HG03060 (cell line): ENCODE results near the gene AHCTF1.
"Not testable (repeated sequence)": the region's sequence is repeated elsewhere in the genome, so short reads cannot be mapped to it uniquely, and the experiment has no call there.

Experiments
- ATAC-seq: cut with Tn5 transposase; IDR thresholded peaks from one replicate; pipeline ENCODE4 v1.9.1; 2021; ENCODE audit warnings: low read depth, moderate number of reproducible peaks; ENCODE audit not compliant: unreplicated experiment

The AHCTF1 gene

DNA sequence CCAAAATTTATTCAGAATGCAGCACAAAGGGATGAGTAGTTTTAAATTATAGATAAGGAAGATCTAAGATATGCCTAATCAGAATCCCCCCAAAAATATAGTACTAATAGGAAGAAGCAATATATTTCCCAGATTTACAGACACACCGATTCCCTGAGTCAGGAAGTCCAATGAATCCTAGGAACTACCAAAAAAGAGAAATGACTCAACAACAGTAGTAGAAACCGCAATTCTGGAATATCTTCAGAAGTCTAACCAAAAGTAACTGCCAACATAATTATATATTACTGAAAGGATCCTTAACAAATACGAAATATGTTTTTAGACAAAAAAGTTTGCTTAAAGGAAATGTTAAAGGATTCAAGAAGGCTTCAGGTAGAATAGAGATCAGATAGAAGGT, 10.3 kb downstream of the AHCTF1 start:
- no peak for ATAC-seq

DNA sequence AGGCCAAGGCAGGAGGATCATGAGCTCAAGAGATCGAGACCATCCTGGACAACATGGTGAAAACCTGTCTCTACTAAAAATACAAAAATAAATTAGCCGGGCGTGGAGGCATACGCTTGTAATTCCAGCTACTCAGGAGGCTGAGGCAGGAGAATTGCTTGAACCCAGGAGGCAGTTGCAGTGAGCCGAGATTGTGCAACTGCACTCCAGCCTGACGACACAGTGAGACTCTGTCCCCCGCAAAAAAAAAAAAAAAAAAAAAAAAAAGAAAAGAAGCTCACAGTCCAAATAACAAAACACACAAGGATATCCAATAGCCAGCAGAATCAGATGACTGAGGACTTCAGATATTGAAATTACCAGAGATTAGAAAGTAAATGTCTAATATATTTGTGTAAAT, 11.8 kb downstream of the AHCTF1 start:
- ATAC-seq = no peak

DNA sequence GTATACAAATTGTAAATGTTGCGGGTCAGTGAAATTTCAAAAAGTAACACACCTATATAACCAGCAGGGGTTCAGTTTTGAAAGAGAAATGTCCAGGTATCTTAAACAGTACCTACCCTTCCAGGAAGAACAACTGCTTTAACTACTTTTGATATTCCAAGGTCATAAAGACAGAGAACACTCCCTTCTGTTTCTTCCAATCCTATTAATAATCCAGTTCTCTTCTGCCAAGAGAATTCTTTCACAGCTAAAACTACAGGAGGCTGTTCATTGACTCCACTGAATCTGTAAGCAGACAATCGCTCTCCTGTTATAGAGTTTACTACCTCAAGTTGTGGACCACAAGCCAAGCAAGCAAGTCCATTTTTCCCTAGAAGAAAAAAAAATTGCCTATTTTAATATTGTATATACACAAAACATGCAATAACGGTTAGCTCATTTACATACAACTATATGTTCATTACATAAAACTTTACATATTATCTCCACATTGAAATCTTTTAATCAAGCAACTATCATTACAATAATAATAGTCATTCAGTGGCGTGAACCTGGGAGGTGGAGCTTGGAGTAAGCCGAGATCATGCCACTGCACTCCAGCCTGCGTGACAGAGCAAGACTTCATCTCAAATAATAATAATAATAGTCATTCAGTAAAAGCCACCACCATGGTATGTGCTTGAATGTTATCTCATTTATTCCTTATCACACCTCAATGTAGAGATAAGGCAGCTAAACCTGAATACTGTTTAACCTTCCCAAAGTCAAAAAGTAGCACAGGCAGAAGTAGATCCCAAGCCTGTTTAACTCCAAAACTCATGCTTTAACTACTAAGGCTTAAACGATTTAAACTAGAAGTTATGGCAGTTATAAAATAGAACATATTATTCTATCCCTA, 15.5 kb downstream of the AHCTF1 start:
- ATAC-seq = not testable (repeated sequence)

DNA sequence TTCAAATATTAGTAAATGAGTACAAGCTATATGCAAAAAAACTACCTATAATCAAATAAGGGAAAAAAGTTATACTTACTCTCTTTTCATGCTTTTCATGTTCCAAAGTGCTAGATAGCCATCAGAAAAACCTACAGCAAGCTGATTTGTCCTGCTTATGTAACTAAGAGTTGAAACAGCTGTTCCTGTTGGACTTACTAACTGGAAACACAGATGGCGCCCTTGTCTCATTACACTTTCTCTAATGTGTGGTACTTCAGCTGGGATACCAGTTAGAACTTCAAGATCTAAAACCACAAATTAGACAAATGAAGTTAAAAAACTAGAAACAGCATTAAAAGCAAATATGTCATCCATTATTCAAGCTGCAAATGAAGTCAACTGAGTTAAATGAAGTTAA, 24.3 kb downstream of the AHCTF1 start:
- ATAC-seq = no peak

DNA sequence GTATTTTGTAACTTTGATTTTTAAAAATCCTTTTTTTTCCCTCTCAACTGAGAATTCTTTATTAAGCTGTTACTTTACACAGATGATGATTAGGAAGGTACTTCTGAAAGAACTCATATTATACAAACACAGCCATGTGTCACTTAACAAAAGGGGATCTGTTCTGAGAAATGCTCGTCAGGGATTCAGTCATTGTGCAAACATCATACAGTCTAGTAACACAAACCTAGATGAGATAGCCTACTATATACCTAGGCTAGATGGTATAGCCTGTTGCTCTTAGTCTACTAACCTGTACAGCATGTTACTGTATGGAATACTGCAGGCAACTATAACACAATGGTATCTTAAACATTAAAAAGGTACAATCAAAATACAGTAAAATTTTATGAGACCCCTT, 24.9 kb downstream of the AHCTF1 start:
- no peak for ATAC-seq

DNA sequence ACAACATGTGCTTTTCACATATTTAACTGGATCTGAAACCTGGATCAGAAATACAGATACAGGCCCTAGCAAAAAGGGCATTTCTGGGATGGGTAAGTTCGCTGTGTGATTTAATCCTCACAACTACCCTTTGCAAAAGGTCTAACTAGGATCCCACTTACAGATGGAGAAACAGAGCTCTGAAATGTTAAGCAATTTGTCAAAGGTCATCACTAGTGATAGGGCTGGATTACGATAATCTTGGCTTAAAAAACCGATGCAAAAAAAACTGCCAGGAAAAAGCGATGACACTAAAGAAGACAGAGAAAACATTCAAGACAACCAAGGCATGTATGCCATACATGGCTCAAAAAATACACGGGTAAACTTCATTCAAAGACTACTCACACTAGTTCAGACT, 29.9 kb downstream of the AHCTF1 start:
- no peak for ATAC-seq

- ATAC-seq = no peak
These were observed 34.4 kb downstream of the AHCTF1 start for GRCh38 chr1:246897302-246897701.

- ATAC-seq = no peak
These were observed 38.4 kb downstream of the AHCTF1 start for GRCh38 chr1:246893191-246893939.

DNA sequence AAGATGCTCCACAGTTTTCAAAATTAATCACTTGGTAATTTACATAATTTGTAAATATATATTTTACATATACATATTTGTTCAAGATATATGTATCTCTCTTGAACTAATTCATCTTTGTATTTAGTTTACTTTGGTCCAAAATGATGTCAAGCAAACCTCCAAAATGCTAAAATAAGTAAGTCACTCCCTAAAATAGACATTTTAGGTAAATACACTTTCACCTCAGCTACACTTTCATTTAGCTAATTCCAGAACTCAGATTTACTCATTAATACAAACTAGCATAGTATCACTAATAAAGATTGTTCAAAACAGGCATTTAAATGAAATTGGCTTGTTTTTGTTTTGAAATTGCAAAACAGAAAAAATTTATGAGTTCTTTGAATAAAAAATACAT, 40.6 kb downstream of the AHCTF1 start:
- ATAC-seq = no peak

DNA sequence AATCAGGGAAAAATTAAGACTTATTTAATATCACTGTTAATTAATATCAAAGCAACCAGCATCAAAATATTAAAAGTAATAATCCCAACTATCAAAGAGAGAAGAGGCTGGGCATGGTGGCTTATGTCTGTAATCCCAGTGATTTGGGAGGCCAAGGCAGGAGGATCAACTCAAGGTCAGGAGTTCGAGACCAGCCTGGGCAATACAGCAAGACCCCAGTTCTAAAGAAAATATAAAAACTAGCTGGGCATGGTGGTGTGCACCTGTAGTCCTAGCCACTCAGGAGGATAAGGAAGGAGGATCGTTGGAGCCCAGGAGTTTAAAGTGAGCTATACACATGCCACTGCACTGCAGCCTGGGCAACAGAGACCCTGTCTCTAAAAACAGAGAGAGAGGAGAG, 43.2 kb downstream of the AHCTF1 start:
- no peak for ATAC-seq

GRCh38 chr1:246885389-246885788, 46.4 kb downstream of the AHCTF1 start:
- not testable (repeated sequence) for ATAC-seq

DNA sequence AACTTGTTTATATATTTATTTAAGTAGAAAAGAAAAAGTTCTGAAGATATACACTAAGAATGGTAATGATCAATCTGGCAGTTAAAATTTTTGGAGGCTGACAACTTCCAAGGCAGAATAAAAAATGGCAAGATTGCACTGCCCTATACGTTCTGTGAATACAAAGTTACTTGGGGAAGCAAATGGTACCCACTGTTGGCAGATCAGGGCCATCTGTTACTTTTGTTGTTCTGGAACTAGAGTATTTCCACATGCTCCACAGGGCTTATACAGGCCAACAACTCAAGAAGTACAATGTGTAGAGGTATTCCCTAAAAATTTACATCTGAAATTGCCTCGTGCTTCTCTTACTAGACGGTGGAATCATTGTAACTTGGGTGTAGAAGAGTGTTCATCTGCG, 53.2 kb downstream of the AHCTF1 start:
- no peak for ATAC-seq

DNA sequence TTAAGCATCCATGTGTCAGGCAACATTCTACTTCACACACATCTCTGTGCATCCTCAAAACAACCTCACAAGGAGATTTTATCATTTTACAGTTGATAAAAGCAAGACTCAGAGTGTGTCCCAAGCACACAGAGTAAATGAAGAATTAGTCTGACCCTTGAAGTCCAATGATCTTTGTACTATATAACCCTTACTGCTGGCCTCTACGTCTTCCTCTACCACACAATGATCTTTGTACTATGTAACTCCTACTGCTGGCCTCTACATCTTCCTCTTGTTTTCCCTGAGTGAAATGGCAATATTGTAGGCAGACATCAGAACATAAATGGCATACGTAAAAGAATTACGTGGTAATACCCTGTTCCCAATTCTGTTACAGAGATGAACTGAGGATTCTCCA, 55.3 kb downstream of the AHCTF1 start:
- ATAC-seq = no peak

- peak; percentile 78 for ATAC-seq
These were observed 56.4 kb downstream of the AHCTF1 start for GRCh38 chr1:246875041-246876026.

DNA sequence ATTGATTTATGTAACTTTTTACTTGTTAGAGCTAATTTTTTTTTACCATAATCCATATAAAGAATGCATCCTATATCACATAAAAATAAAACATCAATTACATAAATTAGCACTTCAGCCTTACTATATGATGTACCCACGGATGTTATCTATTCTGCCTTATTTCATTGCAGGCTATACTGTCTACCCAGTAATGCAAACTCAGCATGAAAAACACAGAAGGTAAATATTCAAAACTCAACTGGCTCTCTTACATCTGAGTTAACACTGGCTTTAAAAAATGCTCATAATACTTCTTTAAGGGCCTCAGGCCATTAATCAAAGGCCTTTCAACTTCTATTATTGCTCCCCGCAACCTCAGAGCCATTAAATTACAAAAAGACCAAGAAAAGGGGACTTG, 65.8 kb downstream of the AHCTF1 start:
- no peak for ATAC-seq

GRCh38 chr1:246863791-246864190, 68.0 kb downstream of the AHCTF1 start:
- not testable (repeated sequence) for ATAC-seq

DNA sequence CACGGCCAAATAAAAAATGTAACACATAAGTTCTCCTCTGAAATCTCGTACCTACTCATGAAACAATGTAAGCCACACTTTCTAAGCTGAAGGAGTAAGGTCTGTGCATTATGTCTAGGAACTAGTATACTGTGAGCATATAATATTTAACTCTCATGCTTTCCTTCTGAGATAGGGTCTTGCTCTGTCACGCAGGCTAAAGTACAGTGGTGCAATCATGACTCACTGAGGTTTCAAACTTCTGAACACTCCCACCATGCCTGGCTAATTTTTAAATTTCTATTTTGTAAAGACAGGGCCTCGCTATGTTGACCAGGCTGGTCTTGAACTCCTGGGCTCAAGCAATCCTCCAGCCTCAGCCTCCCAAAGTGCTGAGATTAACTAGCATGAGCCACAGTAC, 71.3 kb downstream of the AHCTF1 start:
- no peak for ATAC-seq

- no peak for ATAC-seq
These were observed 75.4 kb downstream of the AHCTF1 start for GRCh38 chr1:246856371-246856770.

DNA sequence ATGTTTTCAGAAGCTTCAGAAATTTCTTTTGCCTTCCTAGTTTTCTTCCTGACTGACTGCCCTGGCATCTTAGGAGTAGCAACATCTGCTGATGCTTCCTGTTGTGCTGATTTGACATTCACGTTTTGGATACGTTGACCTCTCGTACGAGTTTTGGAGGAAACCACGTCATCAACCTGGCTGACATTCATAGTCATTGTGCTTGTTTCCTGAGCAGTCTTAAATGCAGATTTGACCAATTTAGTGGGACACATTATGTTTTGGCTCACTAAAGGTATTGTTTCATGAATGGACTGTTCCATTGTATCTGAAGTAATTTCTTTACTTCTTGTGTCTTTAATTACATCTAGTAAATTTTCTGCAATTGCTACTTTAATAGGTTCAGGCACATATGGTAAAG, 81.1 kb downstream of the AHCTF1 start:
- ATAC-seq = not testable (repeated sequence)

DNA sequence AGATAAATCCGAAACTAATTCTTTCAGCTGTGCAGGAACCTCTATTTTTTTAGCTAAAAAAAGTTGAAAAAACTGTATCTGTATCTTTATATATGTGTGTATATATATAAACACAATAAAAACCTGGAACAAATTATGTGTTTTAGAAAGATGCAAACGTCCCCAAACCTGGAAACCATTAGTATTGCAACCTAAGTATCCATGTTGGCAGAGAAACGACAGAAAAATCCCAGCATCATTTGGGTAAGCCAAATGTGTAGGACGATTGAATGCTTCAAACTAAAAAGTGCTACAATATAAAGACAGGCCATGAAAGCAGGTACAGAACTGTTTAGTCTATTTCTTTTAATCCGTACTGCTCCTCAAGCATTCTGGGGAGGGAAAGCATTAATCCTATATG, 87.9 kb downstream of the AHCTF1 start:
- no peak for ATAC-seq

DNA sequence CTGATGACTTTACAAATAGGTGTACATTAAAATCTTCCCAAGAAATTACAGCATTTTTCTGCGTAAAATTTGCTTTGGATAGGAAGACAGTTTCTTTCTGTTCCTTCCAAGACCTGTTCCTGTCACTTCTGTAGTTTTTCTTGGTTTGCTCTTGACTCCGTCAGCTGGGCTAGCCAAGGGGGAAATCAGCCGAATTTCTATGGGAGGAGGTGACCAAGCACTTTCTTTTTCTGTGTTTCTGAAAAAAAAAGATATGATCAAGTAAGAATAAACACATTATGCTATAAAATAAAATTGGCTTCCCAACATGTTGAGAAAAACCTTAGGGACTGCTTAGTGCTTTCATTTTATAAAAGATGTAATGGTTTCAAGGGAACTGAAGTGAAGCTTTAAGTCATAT, 91.0 kb downstream of the AHCTF1 start:
- ATAC-seq = not testable (repeated sequence)
